ENCODE results near the gene TSTD1.

The TSTD1 gene

GRCh38 chr1:161077426-161077825 is 38.7 kb upstream of the TSTD1 start:
- DNase-seq (ENCODE audit: insufficient read length) (no peak), FAIRE-seq (no peak)
- TF ChIP-seq TAF1 (IDR thresholded peaks at IDR 0.05; ENCODE audit: borderline replicate concordance, low read depth, low read length), result no peak
- no peak for TF ChIP-seq POLR2A (IDR thresholded peaks at IDR 0.05; ENCODE audit: low read depth, low read length)
- no peak for TF ChIP-seq POLR2AphosphoS5 (IDR thresholded peaks at IDR 0.05; ENCODE audit: low read depth, low read length)

DNA sequence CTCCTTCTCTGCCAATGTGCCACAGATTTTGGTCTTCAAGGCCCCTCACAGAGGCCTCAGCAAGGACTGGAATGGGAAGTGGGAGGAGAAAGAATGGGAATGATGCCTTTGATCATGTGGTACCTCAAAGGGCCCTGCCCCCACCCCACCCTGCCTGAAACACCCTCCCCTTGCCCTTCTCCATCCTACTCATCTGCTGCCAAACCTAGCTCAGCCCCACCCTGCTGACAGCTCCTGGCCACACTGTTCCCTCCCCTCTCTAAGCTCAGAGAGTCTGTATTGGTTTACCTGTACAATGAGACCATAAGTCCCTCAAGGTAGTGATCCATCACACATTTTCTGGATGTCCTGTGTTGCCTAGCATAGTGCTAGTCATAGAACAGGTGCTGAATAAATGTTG is 37.6 kb upstream of the TSTD1 start:
- DNase-seq (ENCODE audit: insufficient read length) (no peak), FAIRE-seq (no peak)
- TF ChIP-seq POLR2A (IDR thresholded peaks at IDR 0.05; ENCODE audit: low read depth, low read length), result no peak
- no peak for TF ChIP-seq TAF1 (IDR thresholded peaks at IDR 0.05; ENCODE audit: borderline replicate concordance, low read depth, low read length)
- TF ChIP-seq POLR2AphosphoS5 (IDR thresholded peaks at IDR 0.05; ENCODE audit: low read depth, low read length), result no peak

DNA sequence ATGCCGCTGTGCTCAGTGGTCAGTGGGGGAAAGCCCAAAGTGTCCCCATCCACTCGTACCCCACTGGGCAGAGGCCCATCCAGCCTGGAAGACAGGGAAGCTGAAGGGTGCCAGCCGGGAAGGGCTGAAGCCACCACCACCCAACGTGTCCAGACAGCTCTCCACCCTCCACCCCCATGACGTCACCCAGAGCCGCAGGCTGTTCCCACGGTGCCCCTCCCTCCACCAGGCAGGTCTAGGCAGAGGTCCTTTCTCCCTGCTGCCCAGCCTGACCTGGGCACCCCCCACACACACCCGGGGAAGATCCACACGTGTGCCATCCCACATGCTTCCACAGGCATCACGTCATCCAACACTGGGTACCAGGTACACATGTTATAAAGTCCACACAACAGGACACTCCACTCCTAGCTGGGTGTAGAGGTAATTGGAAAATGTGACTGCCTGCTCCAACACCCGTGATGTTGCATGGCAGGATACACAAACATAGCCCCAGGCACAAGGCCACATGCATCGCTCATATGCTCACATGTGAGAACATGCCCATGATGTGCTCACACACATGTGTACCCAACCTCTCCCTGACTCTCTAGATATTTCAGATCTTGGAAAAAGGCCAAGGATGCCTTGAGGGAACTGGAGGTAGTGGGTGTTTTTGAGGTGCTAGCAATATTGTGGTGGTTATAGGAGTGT is 36.1 kb upstream of the TSTD1 start:
- DNase-seq (ENCODE audit: insufficient read length) (no peak), FAIRE-seq (no peak)
- TF ChIP-seq TAF1 (IDR thresholded peaks at IDR 0.05; ENCODE audit: borderline replicate concordance, low read depth, low read length) (no peak), POLR2A (IDR thresholded peaks at IDR 0.05; ENCODE audit: low read depth, low read length) (no peak), POLR2AphosphoS5 (IDR thresholded peaks at IDR 0.05; ENCODE audit: low read depth, low read length) (no peak)

DNA sequence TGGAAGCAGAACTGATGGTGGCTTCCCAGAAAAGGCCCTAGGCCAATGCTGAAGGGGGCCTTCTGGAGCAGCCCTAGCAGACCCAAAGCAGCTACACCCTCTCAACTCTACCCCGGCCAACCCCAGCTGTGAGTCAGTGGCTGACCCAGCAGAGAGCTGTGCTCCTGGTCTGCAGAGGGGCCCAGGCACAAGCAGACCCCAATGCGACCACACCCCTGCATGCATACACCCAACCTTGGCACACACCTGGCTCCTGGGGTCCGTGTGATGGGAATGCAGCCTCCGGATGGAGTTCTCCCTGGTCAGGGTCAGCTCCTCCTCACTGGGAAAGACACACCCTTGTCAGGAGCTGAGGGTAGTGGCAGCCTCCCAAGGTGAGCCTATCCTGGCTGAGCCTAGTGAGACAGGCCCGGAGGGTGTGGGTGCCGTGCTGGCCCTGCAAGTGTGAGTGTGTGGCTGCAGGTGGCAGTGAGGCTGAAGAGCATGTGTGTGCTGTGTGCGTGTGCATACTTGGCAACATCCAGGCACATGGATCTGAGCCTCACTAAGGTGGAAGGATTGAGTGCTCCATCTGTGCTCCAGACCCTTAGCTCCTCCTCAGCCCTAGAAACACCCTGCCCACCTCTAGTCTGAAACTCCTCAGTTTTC is 34.8 kb upstream of the TSTD1 start:
- DNase-seq (ENCODE audit: insufficient read length) (no peak), FAIRE-seq (no peak)
- TF ChIP-seq POLR2AphosphoS5 (IDR thresholded peaks at IDR 0.05; ENCODE audit: low read depth, low read length) (no peak), TAF1 (IDR thresholded peaks at IDR 0.05; ENCODE audit: borderline replicate concordance, low read depth, low read length) (no peak), POLR2A (IDR thresholded peaks at IDR 0.05; ENCODE audit: low read depth, low read length) (no peak)

DNA sequence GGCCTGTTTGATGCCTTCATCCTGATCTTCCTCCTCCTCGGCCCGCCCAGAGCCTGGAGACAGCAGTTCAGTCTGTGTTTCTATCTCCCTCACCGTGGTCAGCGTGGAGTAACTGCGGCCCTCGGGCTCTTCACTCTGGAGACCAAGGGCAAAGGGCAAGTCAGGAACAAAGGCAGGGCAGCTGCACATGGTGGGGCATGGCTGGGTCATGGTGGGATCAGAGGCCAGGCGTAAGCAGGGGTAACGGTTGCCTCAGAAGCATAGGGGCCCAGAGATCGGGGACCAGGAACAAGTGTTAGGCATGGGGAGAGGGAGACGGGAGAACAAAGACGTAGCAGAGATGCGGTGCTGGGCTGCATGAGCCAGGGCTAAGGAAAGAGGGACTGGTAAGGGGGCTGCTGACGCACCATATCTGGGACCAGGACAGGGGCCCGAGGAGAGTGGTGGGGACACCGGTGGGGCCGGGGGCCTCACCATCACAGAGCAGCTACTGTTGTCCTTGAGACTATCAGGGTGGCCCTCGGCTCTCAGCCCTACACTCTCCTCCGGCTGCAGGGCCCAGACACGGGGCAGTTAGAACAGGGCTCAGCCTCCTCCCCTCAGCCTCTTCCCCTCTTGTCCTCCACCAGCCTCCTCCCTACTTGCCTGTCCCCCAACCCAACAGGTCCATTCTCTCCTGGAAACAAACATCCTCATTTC is 34.1 kb upstream of the TSTD1 start:
- DNase-seq (ENCODE audit: insufficient read length) (no peak), FAIRE-seq (no peak)
- no peak for TF ChIP-seq TAF1 (IDR thresholded peaks at IDR 0.05; ENCODE audit: borderline replicate concordance, low read depth, low read length)
- no peak for TF ChIP-seq POLR2A (IDR thresholded peaks at IDR 0.05; ENCODE audit: low read depth, low read length)

- DNase-seq (ENCODE audit: insufficient read length) (peak; percentile 71), FAIRE-seq (peak; percentile 83)
- TF ChIP-seq TAF1 (IDR thresholded peaks at IDR 0.05; ENCODE audit: borderline replicate concordance, low read depth, low read length) (no peak), POLR2AphosphoS5 (IDR thresholded peaks at IDR 0.05; ENCODE audit: low read depth, low read length) (no peak), POLR2A (IDR thresholded peaks at IDR 0.05; ENCODE audit: low read depth, low read length) (no peak)
These were observed 33.2 kb upstream of the TSTD1 start for GRCh38 chr1:161071886-161072371.

- no peak for TF ChIP-seq POLR2A (IDR thresholded peaks at IDR 0.05; ENCODE audit: low read depth, low read length)
- TF ChIP-seq POLR2AphosphoS5 (IDR thresholded peaks at IDR 0.05; ENCODE audit: low read depth, low read length), result no peak
- TF ChIP-seq TAF1 (IDR thresholded peaks at IDR 0.05; ENCODE audit: borderline replicate concordance, low read depth, low read length), result no peak
- DNase-seq (ENCODE audit: insufficient read length) (no peak), FAIRE-seq (no peak)
These were observed 32.0 kb upstream of the TSTD1 start for GRCh38 chr1:161070761-161071160.

DNA sequence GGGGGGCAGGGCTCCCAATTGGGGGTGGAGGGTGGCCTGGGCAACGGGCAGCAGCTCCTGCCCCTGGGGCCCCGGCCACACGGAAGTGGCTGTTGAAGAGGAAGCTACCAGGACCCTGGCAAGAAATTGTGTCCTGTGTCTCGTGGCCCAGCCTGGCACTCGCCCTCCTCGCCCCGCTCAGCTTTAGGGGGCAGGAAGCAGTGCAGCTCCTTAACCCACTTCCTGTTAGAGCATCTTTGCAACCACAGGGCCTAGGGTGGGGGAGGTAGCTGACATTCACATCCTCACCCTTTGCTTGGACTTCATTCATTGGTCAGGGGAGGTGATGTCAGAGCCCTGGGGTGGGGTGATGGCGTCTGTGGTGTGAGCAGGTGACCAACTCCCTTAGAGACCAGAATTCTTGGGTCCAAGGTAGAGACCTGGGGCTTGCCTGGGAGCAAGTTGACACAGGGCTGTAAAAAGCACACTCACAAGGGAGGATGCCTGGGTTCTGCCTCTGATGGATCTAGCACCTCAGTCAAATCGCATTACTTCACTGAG is 31.0 kb upstream of the TSTD1 start, which contains the start of gene ARHGAP30:
ARHGAP30 (minus strand) TSS at position 161 of the 540 bp plus-strand sequence. CDS start 267 bp downstream, outside the sequence.
- peak; percentile 92 for DNase-seq (ENCODE audit: insufficient read length)
- TF ChIP-seq TAF1 (IDR thresholded peaks at IDR 0.05; ENCODE audit: borderline replicate concordance, low read depth, low read length), result no peak; the same call in 1 of the 2 replicates
- TF ChIP-seq POLR2AphosphoS5 (IDR thresholded peaks at IDR 0.05; ENCODE audit: low read depth, low read length), result peak; percentile 89
- peak; percentile 90 for TF ChIP-seq POLR2A (IDR thresholded peaks at IDR 0.05; ENCODE audit: low read depth, low read length)
- FAIRE-seq, result peak; percentile 98

DNA sequence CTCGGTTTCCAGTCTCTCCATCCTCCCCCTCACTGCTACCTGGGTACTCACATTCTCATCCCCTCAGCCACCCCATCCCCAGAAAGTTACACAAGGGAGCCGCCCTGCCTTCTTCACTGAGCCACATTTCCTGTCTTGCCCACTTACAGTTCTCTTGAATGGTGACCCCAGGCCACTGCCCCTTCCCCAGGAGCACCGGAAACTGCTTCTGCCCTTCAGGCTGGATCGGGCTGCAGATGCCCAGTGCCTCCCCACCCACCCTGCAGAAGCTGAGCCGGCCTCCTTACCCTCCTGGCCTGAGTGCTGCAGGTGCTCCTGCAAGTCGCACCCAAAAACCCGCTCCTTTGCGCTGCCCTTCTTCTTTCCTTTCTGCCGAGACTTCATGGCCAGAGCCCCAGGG is 30.5 kb upstream of the TSTD1 start:
- FAIRE-seq, result peak; percentile 21
- DNase-seq (ENCODE audit: insufficient read length), result no peak
- TF ChIP-seq POLR2A (IDR thresholded peaks at IDR 0.05; ENCODE audit: low read depth, low read length) (no peak), TAF1 (IDR thresholded peaks at IDR 0.05; ENCODE audit: borderline replicate concordance, low read depth, low read length) (no peak), POLR2AphosphoS5 (IDR thresholded peaks at IDR 0.05; ENCODE audit: low read depth, low read length) (no peak)

DNA sequence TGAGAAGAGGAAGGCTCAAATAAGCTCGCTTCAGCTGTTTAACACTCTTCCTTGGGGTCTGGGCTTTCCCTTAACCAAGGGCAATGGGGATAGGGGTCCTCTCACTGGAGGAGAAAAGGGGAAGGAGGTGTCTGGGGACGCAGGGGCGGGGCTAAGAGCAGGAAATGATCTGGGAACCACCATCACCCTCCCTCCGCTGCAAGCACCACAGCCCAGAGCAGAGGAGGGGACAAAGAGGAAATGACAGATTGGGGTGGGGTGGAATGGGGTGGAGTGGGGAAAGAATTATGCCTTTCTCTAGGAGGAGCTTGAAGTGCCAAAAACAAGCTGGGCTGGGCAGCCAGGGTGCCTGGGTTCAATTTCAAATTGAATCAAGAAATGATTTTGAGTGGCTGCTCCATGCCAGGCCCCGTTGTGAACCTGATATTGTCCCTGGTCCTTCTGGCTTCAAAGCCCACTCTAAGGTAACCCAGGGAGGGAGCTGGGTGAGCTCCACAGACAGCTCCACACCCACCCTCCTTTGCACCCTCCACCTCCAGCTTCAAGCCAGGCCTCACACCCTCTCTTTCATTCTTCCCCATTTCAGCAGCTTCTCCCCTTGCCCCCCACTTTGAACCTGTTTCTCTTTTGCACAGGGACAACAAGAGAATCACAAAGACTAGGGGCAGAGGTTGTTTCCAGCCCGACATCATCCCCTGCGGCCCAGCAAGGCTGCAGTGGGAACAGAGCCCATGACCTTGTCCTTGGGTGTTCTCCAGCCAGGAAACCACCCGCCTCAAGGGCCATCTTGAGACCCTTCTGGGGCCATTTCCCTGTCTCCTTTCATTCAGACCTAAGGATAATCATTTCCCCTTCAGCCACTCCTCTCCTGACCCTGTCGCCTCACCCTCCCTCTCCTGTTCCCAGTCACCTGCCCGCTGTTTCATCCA is 29.8 kb upstream of the TSTD1 start:
- FAIRE-seq (peak; percentile 97), DNase-seq (ENCODE audit: insufficient read length) (peak; percentile 71)
- peak; percentile 58; the same call in 1 of the 2 replicates for TF ChIP-seq TAF1 (IDR thresholded peaks at IDR 0.05; ENCODE audit: borderline replicate concordance, low read depth, low read length)
- peak; percentile 71; the same call in 1 of the 2 replicates for TF ChIP-seq POLR2A (IDR thresholded peaks at IDR 0.05; ENCODE audit: low read depth, low read length)
- TF ChIP-seq POLR2AphosphoS5 (IDR thresholded peaks at IDR 0.05; ENCODE audit: low read depth, low read length), result peak; percentile 85; the same call in 1 of the 2 replicates

All from GM12892 (cell line).